Esophagus mucosa (tissue), 1 donor: ENCODE results near the gene ARNT2. TPM values are rescaled to one million over a fixed set of nuclear protein-coding genes. Genes with fewer than 3 reads are reported as not detected.
A peak's percentile ranks its signal among the peaks of the same experiment; 100 is the strongest.
"Not testable (repeated sequence)": the region's sequence is repeated elsewhere in the genome, so short reads cannot be mapped to it uniquely, and the experiment has no call there.

Experiments used
- ATAC-seq: fragments of 200-7000 bp; cut with Tn5 transposase; one replicate; pipeline ENCODE4 v1.9.1; 2020
- total RNA-seq: library from RNA; stranded (reverse); gene quantifications from one replicate; pipeline ENCODE4 v1.2.4, GENCODE V29; 2023
- donor health status: DM: yes; HTN: yes; CAD: no.

ARNT2 gene
- total RNA-seq, 1 donor from 2014 or later = 0.64 TPM

DNA sequence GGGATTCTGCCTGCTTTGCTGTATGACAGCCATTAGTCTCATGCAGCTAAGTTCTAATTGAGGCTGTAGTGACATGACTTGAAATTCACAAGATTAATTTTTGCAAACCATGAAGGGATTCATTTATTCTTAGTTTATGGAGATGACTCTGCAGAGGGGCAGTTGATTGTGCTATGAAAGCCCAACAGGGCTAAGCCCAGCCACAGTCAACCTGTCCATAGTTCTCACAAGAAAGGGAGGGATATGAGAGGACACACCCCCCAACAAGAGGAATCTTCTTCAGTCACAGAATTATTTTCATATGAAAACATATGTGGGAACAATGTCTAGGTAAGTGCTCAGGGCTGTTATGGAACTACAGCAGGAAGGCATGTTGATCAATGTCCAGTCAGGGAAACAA lies 229.0 kb downstream of the ARNT2 start:
- ATAC-seq = no peak

DNA sequence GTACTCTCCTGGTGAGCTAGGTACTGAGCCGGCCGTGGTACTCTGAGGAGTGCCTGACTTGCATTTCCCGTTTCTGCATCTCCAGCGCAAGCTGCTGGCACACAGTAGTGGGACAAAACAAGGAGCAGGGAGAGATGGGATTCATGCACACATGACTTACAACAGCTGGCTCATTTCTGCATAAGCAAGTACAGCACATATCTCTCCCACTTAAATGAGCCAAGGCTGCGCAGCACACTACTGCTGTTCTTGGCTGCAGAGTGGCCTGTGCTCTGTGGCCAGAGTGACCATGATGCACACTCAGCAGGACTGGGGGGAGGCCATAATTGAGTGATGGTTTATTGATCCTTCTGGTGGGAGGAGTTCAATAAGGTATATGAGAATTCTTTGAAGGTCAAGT lies 231.8 kb downstream of the ARNT2 start:
- ATAC-seq = no peak

DNA sequence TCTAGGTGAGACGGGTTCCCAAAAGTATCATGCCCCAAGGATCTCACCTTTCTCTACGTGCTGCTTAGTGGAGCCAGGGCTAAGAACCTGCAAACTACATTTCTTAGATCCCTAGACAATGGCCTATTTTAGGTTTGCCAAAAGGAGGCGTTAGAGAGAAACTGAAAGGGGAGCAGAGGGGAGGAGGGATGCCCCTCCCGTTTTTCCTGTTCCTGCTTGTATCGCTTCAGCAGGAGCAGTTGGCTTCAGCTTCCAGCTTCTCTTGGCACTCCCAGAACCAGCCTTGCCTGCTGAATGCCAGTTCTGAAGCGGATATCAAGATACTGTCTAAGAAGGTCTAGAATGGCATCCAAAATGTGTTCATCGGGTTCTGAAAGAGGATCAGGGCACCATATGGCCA lies 232.5 kb downstream of the ARNT2 start:
- peak; percentile 88 for ATAC-seq

DNA sequence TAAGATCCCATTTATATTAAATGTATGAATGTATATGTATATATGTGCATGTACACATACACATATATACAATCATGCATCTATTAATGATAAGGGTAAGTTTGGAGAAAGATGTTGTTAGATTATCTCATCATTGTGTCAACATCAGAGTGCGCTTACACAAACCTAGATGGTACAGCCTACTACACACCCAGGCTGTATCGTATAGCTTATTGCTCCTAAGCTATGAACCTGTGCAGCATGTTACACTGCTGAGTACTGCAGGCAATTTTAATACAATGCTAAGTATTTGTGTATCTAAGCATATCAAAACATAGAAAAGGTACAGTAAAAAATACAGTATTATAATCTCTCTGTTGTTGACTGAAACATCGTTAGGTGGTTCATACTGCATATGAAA lies 233.6 kb downstream of the ARNT2 start:
- no peak for ATAC-seq

DNA sequence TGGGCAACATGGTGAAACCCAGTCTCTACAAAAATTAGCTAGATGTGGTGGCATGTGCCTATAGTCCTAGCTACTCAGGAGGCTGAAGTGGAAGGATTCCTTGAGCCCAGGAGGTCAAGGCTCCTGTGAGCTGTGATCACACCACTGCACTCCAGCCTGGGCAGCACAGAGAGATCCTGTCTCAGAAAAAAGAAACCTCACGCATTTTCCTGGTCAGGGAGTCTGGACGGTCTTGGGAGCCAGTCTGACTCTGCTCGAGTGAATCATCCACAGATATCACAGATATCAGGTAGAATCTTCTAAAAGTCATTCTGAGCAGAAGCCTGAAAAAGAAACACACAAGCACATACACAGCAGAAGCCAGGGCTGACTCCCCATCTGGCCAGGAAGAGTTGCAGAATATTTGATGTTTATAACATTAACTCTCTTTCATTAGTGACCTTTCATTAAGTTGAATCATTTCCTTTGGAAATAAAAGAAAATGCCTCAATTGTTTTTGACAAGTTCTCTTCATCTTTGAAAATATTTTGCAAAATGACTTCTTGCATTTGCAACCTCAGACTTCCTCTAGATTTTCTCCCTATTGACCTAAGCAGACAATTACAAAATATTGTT lies 234.5 kb downstream of the ARNT2 start:
- ATAC-seq = no peak

DNA sequence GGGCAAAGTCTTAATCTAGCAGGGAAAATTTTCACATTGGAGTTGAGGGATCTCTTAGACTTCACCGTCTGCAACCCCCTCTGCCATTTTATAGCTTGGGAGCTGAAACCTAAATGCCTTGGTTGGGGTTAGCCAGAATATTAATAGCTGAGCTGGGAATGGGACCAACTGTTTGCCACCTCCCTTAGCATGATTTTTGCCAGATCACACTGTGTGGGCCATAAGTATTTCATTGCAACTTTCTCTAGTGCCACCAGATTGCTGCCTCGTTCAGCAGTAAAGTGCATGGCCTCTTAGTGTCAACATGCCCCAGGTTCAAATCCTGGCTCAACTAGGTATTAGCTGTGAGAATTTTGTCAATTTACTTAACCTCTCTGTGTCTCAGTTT lies 235.0 kb downstream of the ARNT2 start:
- no peak for ATAC-seq

DNA sequence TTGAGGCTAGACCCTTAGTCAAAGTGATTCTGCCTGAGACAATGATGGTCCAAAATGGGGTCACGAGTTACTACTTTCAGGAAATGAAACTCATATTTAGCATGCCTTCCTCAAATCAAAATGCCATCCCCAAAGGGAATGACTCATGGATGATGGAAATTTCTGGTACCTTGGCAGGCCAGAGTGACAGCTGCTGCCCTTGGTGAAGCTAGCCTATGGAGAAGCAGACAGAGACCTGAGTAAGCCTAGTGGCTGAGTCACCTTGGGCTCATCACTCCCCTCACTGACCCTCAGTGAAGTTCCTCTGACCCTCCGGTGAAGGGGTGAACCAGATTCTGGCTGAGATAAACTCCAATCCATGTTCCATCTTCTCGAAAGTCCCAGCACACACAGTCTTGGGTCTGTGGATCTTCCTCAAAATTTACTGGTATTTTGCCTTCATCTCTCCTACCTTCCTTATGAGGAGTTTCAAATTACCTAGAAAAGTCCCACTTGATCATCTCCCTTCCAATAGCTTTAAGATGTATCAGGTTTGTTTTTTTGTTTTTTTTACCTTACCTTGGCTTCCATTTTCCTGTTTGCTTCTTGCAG lies 236.4 kb downstream of the ARNT2 start:
- no peak for ATAC-seq

DNA sequence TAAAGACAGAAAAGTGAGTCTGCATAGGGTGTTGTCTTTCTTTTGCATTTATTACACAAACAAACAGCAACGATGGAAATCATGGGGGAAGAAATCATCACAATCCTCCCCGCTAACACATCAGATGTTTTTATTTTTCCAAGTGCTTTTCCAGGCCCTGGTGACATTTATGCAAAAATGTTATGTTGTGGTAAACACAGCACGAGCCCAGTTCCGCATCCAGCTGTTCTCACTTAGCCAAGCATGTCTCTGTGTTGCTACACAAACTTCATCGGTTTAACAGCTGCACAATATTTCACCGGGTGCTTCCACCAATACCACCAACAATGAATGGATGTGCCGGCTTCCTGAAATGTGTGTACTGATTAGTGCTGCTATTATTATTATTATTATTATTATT lies 237.2 kb downstream of the ARNT2 start:
- ATAC-seq = no peak

DNA sequence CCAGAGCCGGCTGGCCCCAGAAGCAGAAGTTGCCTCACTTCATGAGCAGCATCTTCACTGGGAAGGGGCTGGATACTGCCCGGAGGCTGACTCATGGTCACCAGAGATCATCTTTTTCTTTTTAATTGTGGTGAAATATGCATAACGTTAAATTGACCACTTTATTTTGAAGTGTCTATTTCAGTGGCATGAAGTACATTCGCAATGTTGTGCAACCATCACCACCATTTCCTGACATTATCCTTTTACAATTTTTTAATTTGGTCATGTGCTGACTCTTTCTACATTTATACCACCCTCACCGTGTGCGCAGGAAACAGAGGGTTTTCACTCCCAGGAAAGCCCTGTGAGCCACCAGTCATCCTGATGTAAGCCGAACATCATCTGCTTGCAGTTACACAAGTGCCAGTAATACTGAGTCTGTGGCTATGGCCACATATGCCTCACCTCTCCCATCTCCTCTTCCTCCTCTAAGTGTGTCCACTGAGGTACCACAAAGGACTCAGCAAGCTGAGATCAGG lies 239.3 kb downstream of the ARNT2 start:
- ATAC-seq = no peak

DNA sequence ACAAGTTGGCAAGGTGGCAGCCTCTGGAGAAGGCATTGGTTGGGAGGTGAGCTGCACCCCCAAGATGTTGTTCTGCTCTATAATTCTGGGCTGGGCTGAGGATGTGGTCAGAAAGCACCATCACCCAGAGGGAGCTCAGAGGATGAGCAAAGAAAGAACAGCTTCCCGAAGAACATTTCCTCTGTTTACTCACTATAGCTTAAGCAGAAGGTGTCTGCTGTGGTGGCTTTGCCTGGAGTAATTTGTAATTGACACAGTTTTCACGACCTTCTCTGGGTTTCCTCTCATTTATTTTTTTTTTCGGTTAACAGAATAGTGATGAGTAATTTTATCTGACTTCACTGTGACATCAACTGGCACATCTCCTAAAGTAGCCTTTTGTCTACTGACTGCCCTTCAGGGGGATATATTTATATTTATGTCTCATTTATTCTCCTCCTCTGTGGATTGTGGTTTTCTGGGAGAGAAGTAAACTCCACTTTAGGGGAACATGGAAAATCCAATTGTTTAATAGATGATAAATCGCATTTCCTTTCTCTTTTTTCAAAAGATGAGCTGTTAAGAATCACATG lies 241.4 kb downstream of the ARNT2 start:
- no peak for ATAC-seq

DNA sequence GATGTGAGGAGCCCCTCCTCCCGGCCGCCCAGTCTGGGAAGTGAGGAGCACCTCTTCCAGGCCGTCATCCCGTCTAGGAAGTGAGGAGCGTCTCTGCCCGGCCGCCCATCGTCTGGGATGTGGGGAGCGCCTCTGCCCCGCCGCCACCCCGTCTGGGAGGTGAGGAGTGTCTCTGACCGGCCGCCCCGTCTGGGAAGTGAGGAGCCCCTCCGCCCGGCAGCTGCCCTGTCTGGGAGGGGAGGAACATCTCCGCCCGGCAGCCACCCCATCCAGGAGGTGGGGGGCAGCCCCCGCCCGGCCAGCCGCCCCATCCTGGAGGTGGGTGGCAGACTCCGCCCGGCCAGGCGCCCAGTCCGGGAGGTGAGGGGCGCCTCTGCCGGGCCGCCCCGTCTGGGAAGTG lies 243.2 kb downstream of the ARNT2 start:
- ATAC-seq = not testable (repeated sequence)

Other genes starting within 250 kb of the ARNT2 start
- gene CTXND1, start 152.2 kb upstream of the ARNT2 start, total RNA-seq = 0.04 TPM